Body of pancreas (tissue), 4 donors: ENCODE results near the gene SPAG5. TPM values are rescaled to one million over a fixed set of nuclear protein-coding genes. Genes with fewer than 3 reads are reported as not detected.

ENCODE experiments used
- ATAC-seq: fragments of 150-250 bp; one replicate; pipeline ENCODE4 v1.9.1; 2016
- DNase-seq, 4 donors: peaks; one replicate each; pipeline ENCODE4 v3.0.0-alpha.2; 2019
- H3K27ac ChIP-seq, 4 donors: fragments of 200-600 bp; sonication (generic); 1 replicate in 3 of 4; 2 replicates in 1 of 4; pipeline versions ENCODE4 v1.5.1 to v1.6.1; 2016 to 2019; ENCODE audit warnings: mild to moderate bottlenecking in 1 of 4, mixed read lengths in 1 of 4, moderate library complexity in 1 of 4
- H3K27me3 ChIP-seq, 2 donors: fragments of 200-600 bp; sonication (generic); one replicate each; pipeline ENCODE4 v1.6.0; 2016; ENCODE audit warnings: mild to moderate bottlenecking in 1 of 2
- H3K36me3 ChIP-seq, 2 donors: fragments of 200-600 bp; sonication (generic); replicated peaks in 1 of 2; 2 replicates each; pipeline ENCODE4 v1.5.1; 2016; ENCODE audit warnings: low read depth in 2 of 2; ENCODE audit not compliant: insufficient read depth in 1 of 2
- H3K4me1 ChIP-seq: fragments of 200-600 bp; sonication (generic); one replicate; pipeline ENCODE4 v1.6.0; 2016
- H3K4me3 ChIP-seq, 2 donors: fragments of 200-600 bp; sonication (generic); 1 replicate in 1 of 2; 2 replicates in 1 of 2; pipeline ENCODE4 v1.5.1; 2016 to 2019
- H3K9me3 ChIP-seq, 3 donors: fragments of 200-600 bp; sonication (generic); 1 replicate in 2 of 3; 2 replicates in 1 of 3; pipeline ENCODE4 v1.5.1; 2016
- CTCF ChIP-seq, 7 experiments: fragments of 450-650 bp in 4 of 7; fragments of 200-600 bp in 3 of 7; sonication (generic) in 3 of 7; IDR thresholded peaks; one replicate each; pipeline ENCODE4 v1.5.1; 2016 to 2019; ENCODE audit warnings: antibody characterized with exemption in 7 of 7
- POLR2A ChIP-seq, 3 donors: fragments of 450-650 bp; IDR thresholded peaks; one replicate each; pipeline ENCODE4 v1.6.1; 2016; ENCODE audit warnings: antibody characterized with exemption in 3 of 3, mild to moderate bottlenecking in 2 of 3
- WGBS, 2 donors: methylation state at CpG; one replicate each; pipeline ENCODE4 v1.1.5; 2017; 5-methylcytosine and 5-hydroxymethylcytosine counted together
- intact Hi-C: fragments of 100-400 bp; cut with DNase I; formaldehyde crosslinking; loops from one replicate; pipeline ENCODE4 v1.15.1; 2023
- total RNA-seq, 2 donors: library from RNA; depleted of rRNA; stranded (reverse); fragments of >200 nt; gene quantifications; one replicate each; pipeline ENCODE4 v1.1.0, GENCODE V29; 2016

SPAG5 gene
- total RNA-seq, 2 donors from 2014 or later, result 3.1 TPM; not detected in 1

- peaks cover 42 to 64% of the 10 kb centered on the region in 2 donors for H3K36me3 ChIP-seq
- intact Hi-C loops, result no loop called here
- 80 to 82% methylated on average over 3 of the region's 3 CpGs for WGBS, 2 donors
- no peak overlapping the region for H3K27ac ChIP-seq
- DNase-seq, result no peak
- TF ChIP-seq POLR2A (IDR thresholded peaks at IDR 0.05) (no peak), CTCF (IDR thresholded peaks at IDR 0.05) (no peak)
- no peak for ATAC-seq
- H3K4me3 ChIP-seq, result no peak overlapping the region
- H3K4me1 ChIP-seq, result no peaks in the 10 kb centered on the region
- no peaks in the 10 kb centered on the region for H3K27me3 ChIP-seq
- H3K9me3 ChIP-seq, result no peaks in the 10 kb centered on the region
Observed at GRCh38 chr17:28618464-28618863, 19.6 kb upstream of the SPAG5 start.

GRCh38 chr17:28616281-28616680 lies 17.5 kb upstream of the SPAG5 start:
- Histone ChIP-seq H3K27ac (no peak overlapping the region), H3K9me3 (no peaks in the 10 kb centered on the region), H3K36me3 (peaks cover 23 to 54% of the 10 kb centered on the region in 2 donors), H3K4me3 (no peak overlapping the region), H3K4me1 (no peaks in the 10 kb centered on the region), H3K27me3 (no peaks in the 10 kb centered on the region)
- ATAC-seq (no peak), DNase-seq (no peak)
- intact Hi-C loops, result no loop called here
- TF ChIP-seq CTCF (IDR thresholded peaks at IDR 0.05), result no peak
- no peak for TF ChIP-seq POLR2A (IDR thresholded peaks at IDR 0.05)
- 80 to 84% methylated on average over 7 of the region's 7 CpGs for WGBS, 2 donors

- peaks cover 17 to 45% of the 10 kb centered on the region in 2 donors for H3K36me3 ChIP-seq
- TF ChIP-seq CTCF (IDR thresholded peaks at IDR 0.05) (no peak), POLR2A (IDR thresholded peaks at IDR 0.05) (no peak)
- 80 to 85% methylated on average over 4 of the region's 4 CpGs for WGBS, 2 donors
Observed at GRCh38 chr17:28615260-28615940, 16.6 kb upstream of the SPAG5 start.

GRCh38 chr17:28613931-28614381 lies 15.1 kb upstream of the SPAG5 start, which contains the start of gene RSKR:
Gene RSKR, minus strand, starts transcription at chr17:28614185. Its CDS starts 24 bp downstream, at chr17:28614161.
- ATAC-seq (no peak), DNase-seq (peak in 1 of 4 donors; percentile 9)
- Histone ChIP-seq H3K27ac (no peak within 1 kb of the TSS), H3K4me1 (no peaks in the 10 kb centered on the region), H3K4me3 (no peak within 1 kb of the TSS), H3K9me3 (no peaks in the 10 kb centered on the region), H3K36me3 (peaks cover 14 to 32% of the 10 kb centered on the region in 2 donors), H3K27me3 (no peaks in the 10 kb centered on the region)
- intact Hi-C loops, result no loop called here
- WGBS, 2 donors, result 77 to 88% methylated on average over 5 of the region's 5 CpGs
- TF ChIP-seq POLR2A (IDR thresholded peaks at IDR 0.05), result no peak
- TF ChIP-seq CTCF (IDR thresholded peaks at IDR 0.05), result no peak

More at GRCh38 chr17:28615260-28615940, 16.6 kb upstream of the SPAG5 start:
- DNase-seq, result no peak
- no peak for ATAC-seq
- H3K4me3 ChIP-seq, result no peak overlapping the region
- no peaks in the 10 kb centered on the region for H3K4me1 ChIP-seq
- intact Hi-C loops, result no loop called here
- H3K27me3 ChIP-seq, result no peaks in the 10 kb centered on the region
- no peak overlapping the region for H3K27ac ChIP-seq
- H3K9me3 ChIP-seq, result no peaks in the 10 kb centered on the region
